ENCODE results near the gene ANKZF1. TPM values are rescaled to one million over a fixed set of nuclear protein-coding genes. Genes with fewer than 3 reads are reported as not detected.

The ANKZF1 gene
- total and polyA plus RNA-seq, 2 donors (not counting 1 experiment from before 2014, with no cell fraction given), result 152 to 181 TPM

GRCh38 chr2:219234331-219234730 lies 4.7 kb downstream of the ANKZF1 start:
- Mint-ChIP-seq H3K27ac (no peak overlapping the region), H3K4me3 (no peak overlapping the region)
- no peak for DNase-seq

GRCh38 chr2:219243291-219243761 lies 13.7 kb downstream of the ANKZF1 start:
- H4K20me1 ChIP-seq (ENCODE audit: control insufficient read depth, insufficient read depth, low read length, poor library complexity, severe bottlenecking), result no peaks in the 10 kb centered on the region
- peak overlapping the region in 1 of 5 experiments; percentile 30 for H3K4me3 ChIP-seq (ENCODE audit: control extremely low read depth in 1 of 5, extremely low read depth in 1 of 5, insufficient read depth in 1 of 5, low read depth in 2 of 5, low read length in 4 of 5)
- H3K27me3 ChIP-seq (replicated peaks in 1 of 4; ENCODE audit: control extremely low read depth in 1 of 4, control insufficient read depth in 3 of 4, insufficient read depth in 4 of 4, low read length in 3 of 4), result no peaks in the 10 kb centered on the region
- intact Hi-C loops (cut with micrococcal nuclease), result no loop called here
- H3K9ac ChIP-seq (ENCODE audit: low read length), result no peak overlapping the region
- H3K27ac ChIP-seq (ENCODE audit: low read length in 2 of 2), result no peak overlapping the region
- H3K9me3 ChIP-seq (ENCODE audit: control extremely low read depth in 1 of 3, control insufficient read depth in 2 of 3, insufficient read depth in 1 of 3, low read length in 2 of 3), result no peaks in the 10 kb centered on the region
- no peak for DNase-seq
- TF ChIP-seq EZH2 (IDR thresholded peaks at IDR 0.05; ENCODE audit: borderline replicate concordance, insufficient read depth, low read depth, low read length, poor library complexity, severe bottlenecking) (no peak), CTCF (IDR thresholded peaks at IDR 0.05) (no peak)
- POLR2A ChIA-PET, result no interaction called here
- H3K4me3 Mint-ChIP-seq, result peak overlapping the region; percentile 74
- peak overlapping the region; percentile 32 for H3K4me2 ChIP-seq (replicated peaks; ENCODE audit: low read depth, low read length, poor library complexity, severe bottlenecking)
- peak overlapping the region; percentile 71 for H3K27ac Mint-ChIP-seq
- CTCF ChIA-PET, result no interaction called here
- peaks cover 42% of the 10 kb centered on the region for H3K4me1 Mint-ChIP-seq
- H3K4me1 ChIP-seq (ENCODE audit: control insufficient read depth in 2 of 2, insufficient read depth in 2 of 2, low read length in 2 of 2), result peaks cover 32 to 38% of the 10 kb centered on the region in 2 donors
- peak overlapping the region; percentile 46 for H2AFZ ChIP-seq (ENCODE audit: insufficient read depth, low read depth, low read length, poor library complexity, severe bottlenecking)
- peaks cover 0 to 10% of the 10 kb centered on the region in 2 experiments for H3K36me3 ChIP-seq (replicated peaks in 1 of 2; ENCODE audit: control extremely low read depth in 1 of 2, control insufficient read depth in 1 of 2, extremely low read depth in 1 of 2, insufficient read depth in 2 of 2, low read length in 1 of 2)
- no peak for ATAC-seq (ENCODE audit: low read depth)
- H3K27me3 Mint-ChIP-seq, result no peaks in the 10 kb centered on the region
- H3K79me2 ChIP-seq (ENCODE audit: control insufficient read depth, insufficient read depth, low read length), result peaks cover 39% of the 10 kb centered on the region
- H3K9me3 Mint-ChIP-seq (ENCODE audit: insufficient read depth), result no peaks in the 10 kb centered on the region
- 66% methylated on average over 23 of the region's 28 CpGs for WGBS (ENCODE audit: insufficient coverage)

More at GRCh38 chr2:219234331-219234730, 4.7 kb downstream of the ANKZF1 start:
- ATAC-seq (ENCODE audit: low read depth), result no peak
- H2AFZ ChIP-seq (ENCODE audit: insufficient read depth, low read depth, low read length, poor library complexity, severe bottlenecking), result no peak overlapping the region
- TF ChIP-seq EZH2 (IDR thresholded peaks at IDR 0.05; ENCODE audit: borderline replicate concordance, insufficient read depth, low read depth, low read length, poor library complexity, severe bottlenecking), result no peak
- TF ChIP-seq CTCF (IDR thresholded peaks at IDR 0.05), result no peak
- H3K4me1 ChIP-seq (ENCODE audit: control insufficient read depth in 2 of 2, insufficient read depth in 2 of 2, low read length in 2 of 2), result peaks cover 6 to 8% of the 10 kb centered on the region in 2 donors
- H3K4me1 Mint-ChIP-seq, result peaks cover 18% of the 10 kb centered on the region
- intact Hi-C loops (cut with micrococcal nuclease), result no loop called here
- H3K4me2 ChIP-seq (replicated peaks; ENCODE audit: low read depth, low read length, poor library complexity, severe bottlenecking), result no peak overlapping the region
- H3K9me3 ChIP-seq (ENCODE audit: control extremely low read depth in 1 of 3, control insufficient read depth in 2 of 3, insufficient read depth in 1 of 3, low read length in 2 of 3), result no peaks in the 10 kb centered on the region
- WGBS (ENCODE audit: insufficient coverage), result 100% methylated on average over 2 of the region's 3 CpGs
- ChIA-PET POLR2A (interaction anchor here (0.9 kb wide), 1 partner anchor 20 kb away, joined by 5 read pairs; no protein-coding TSS in a partner anchor), CTCF (no interaction called here)
- H3K79me2 ChIP-seq (ENCODE audit: control insufficient read depth, insufficient read depth, low read length), result peaks cover 42% of the 10 kb centered on the region
- H3K27ac ChIP-seq (ENCODE audit: low read length in 2 of 2), result no peak overlapping the region
- H3K27me3 ChIP-seq (replicated peaks in 1 of 4; ENCODE audit: control extremely low read depth in 1 of 4, control insufficient read depth in 3 of 4, insufficient read depth in 4 of 4, low read length in 3 of 4), result no peaks in the 10 kb centered on the region
- no peak overlapping the region for H3K9ac ChIP-seq (ENCODE audit: low read length)
- H4K20me1 ChIP-seq (ENCODE audit: control insufficient read depth, insufficient read depth, low read length, poor library complexity, severe bottlenecking), result peaks cover 36% of the 10 kb centered on the region
- peaks cover 2 to 66% of the 10 kb centered on the region in 2 experiments for H3K36me3 ChIP-seq (replicated peaks in 1 of 2; ENCODE audit: control extremely low read depth in 1 of 2, control insufficient read depth in 1 of 2, extremely low read depth in 1 of 2, insufficient read depth in 2 of 2, low read length in 1 of 2)
- H3K27me3 Mint-ChIP-seq, result no peaks in the 10 kb centered on the region
- H3K9me3 Mint-ChIP-seq (ENCODE audit: insufficient read depth), result no peaks in the 10 kb centered on the region
- no peak overlapping the region for H3K4me3 ChIP-seq (ENCODE audit: control extremely low read depth in 1 of 5, extremely low read depth in 1 of 5, insufficient read depth in 1 of 5, low read depth in 2 of 5, low read length in 4 of 5)

All from B cell (primary cell).